Measurements from ENCODE around the gene PI4KB.

Gene PI4KB

GRCh38 chr1:151346082-151346768 lies 19.0 kb upstream of the PI4KB start:
- no peak for DNase-seq (ENCODE audit: low read depth in 2 of 2)

- DNase-seq (ENCODE audit: low read depth in 2 of 2) = no peak
These were observed 17.1 kb upstream of the PI4KB start for GRCh38 chr1:151344291-151344690.

DNA sequence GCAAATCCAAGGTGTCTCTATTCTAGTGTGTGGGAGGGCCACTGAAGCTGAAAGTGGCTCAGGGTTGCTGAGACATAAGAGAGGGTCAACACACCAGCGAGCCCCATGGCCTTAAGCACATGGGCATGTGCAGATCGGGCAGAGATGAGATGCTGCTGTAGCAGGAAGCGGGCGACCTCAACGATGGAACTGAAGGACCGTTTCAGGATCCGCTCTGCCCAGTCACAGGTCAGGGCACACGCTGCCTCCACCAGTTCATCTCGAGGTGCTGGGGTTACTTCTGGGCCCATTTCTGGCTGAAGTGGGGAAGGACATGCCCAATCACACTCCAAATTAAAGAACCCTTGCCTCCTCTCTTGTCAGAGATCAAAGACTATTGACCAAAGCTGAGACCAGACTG lies 16.4 kb upstream of the PI4KB start:
- DNase-seq (ENCODE audit: low read depth in 2 of 2) = no peak

DNA sequence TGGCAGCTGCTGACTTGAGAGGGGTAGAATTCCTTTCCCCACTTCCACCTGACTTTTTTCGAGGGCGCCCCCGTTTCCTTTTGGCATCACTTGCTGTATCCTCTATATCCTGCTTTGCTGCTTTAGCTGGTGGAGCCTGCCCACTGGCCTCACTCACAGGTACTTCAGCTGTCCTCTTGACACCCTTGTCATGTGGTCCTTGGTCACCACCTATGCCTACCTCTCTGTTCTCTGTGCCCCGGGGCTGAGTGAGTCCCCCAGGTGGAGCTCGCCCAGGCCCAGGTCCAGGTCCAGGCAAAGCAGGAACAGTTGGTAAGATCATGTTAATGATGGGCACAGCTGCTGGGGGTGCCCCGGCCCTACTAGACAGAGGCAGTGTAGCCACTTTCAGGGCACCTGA lies 15.4 kb upstream of the PI4KB start:
- DNase-seq (ENCODE audit: low read depth in 2 of 2) = no peak

DNA sequence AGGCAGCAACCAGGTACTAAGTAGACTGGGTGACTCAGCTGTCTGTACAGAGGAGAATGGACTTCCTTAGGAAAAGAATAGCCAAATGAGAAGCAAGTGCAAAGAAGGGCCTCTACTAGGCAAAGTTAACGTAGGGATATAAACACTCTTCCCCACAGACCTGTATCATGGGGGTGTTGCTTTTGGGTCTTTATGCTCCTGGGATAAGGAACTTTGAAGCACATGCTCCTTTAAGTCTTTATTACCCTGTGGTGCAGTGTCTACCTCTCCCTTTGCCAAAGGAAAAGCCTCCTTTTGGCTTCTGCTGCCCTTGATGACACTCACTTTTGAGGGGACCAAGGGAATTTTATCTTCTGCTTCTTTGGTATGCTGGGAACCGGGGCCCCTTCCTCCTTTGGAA lies 14.8 kb upstream of the PI4KB start:
- DNase-seq (ENCODE audit: low read depth in 2 of 2) = no peak

GRCh38 chr1:151340870-151341754 lies 13.9 kb upstream of the PI4KB start:
- peak; percentile 12 to 17 for DNase-seq (ENCODE audit: low read depth in 2 of 2)

DNA sequence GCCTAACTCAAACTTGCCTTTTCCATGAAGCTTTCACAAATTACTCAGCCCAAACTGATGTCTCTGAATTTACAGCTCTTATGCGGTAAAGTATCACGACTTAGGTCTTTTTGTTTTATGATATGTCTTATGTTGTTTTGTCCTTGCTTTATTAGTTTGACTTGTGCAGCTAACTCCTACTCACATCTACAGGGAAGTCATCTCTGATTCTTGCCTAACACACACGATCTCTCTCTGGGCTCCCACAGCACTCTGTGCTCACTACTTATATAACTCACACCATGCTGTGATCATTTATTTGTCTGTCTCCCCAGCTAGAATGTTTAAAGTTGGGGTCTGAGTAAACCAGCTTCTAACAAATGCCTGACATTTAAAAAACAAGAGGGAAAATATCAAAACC lies 9.3 kb upstream of the PI4KB start:
- no peak for DNase-seq (ENCODE audit: low read depth in 2 of 2)

- DNase-seq (ENCODE audit: low read depth in 2 of 2) = no peak
These were observed 7.6 kb upstream of the PI4KB start for GRCh38 chr1:151334822-151335221.

- no peak for DNase-seq (ENCODE audit: low read depth in 2 of 2)
These were observed 873 bp upstream of the PI4KB start for GRCh38 chr1:151327903-151328674.

- peak in 1 of 2 donors; percentile 49 for DNase-seq (ENCODE audit: low read depth in 2 of 2)
These were observed 495 bp downstream of the PI4KB start for GRCh38 chr1:151326619-151327222.

GRCh38 chr1:151325646-151326429 lies 1.4 kb downstream of the PI4KB start:
- DNase-seq (ENCODE audit: low read depth in 2 of 2) = no peak

GRCh38 chr1:151325231-151325630 lies 2.0 kb downstream of the PI4KB start:
- DNase-seq (ENCODE audit: low read depth in 2 of 2) = no peak

GRCh38 chr1:151324390-151324930 lies 2.8 kb downstream of the PI4KB start:
- DNase-seq (ENCODE audit: low read depth in 2 of 2) = no peak

DNA sequence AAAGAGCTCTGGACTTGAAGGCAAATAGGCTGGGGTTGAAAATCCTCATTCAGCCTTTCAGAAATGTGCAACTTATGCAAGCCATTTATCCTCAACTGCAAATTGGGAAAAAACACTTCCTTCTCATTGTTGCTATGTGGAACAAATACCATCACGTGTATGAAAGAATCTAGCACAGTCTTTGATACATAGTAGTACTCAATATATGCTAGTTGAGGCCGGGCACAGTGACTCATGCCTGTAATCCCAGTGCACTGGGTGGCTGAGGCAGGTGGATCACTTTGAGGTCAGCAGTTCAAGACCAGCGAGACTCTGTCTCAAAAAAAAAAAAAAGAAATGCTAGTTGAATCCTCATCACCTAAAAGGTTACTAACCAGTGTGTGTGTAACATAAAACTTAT lies 8.2 kb downstream of the PI4KB start:
- DNase-seq (ENCODE audit: low read depth in 2 of 2) = no peak

- no peak for DNase-seq (ENCODE audit: low read depth in 2 of 2)
These were observed 11.5 kb downstream of the PI4KB start for GRCh38 chr1:151315565-151316235.

DNA sequence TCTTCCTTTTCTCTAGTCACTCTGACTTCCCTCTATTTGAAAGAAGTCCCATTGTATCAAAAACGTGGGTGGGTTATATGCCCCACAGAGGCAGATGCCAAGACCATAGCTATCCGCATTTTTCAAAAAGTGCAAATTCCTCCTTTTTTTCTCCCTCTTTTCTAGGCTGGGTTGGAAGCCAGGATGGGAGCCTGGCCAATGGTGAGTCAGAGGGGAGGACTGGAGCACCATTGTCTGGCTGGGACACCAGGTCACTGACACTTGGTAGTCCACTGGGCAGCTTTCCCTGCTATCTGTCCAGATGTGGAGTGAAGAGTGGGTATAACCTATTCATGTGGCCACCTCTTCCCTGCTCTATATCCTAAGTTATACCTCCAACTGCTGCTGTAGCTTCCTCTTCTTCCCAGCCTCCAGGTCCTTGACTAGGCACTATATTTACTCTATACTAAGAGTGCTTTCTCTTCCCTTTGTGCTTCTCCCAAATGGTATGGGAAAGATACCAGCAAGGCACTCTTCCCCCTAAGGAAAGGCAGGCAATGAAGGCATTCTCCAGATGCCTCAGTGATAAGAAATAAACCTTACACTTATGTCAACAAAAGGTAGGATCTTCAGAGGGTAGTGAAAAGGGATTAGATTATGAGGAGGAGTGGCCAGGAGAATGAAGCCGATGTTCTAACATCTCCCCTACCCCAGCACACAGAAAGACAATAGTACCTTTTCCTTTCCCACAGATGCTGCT lies 12.9 kb downstream of the PI4KB start:
- no peak for DNase-seq (ENCODE audit: low read depth in 2 of 2)

DNA sequence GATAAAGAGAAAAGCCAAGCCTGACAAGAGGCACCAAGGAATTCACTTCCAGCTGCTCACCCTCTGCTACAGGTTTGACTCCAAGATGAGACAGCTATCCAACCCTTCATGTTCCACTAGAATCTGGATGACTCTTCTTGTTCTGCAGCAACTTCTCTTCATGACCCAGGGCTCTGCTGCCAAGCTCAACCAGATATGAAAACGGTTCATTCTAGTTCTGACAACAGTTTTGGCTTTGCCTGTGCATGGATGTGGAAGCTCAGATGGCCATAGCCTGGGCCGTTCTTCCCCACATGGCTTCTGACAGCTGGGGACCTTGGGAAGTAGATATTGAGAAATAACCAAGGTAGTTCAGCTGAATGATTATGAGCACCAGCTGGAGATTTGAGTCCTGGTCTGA lies 13.7 kb downstream of the PI4KB start:
- DNase-seq (ENCODE audit: low read depth in 2 of 2) = no peak

- no peak for DNase-seq (ENCODE audit: low read depth in 2 of 2)
These were observed 14.4 kb downstream of the PI4KB start for GRCh38 chr1:151312826-151313225.

- no peak for DNase-seq (ENCODE audit: low read depth in 2 of 2)
These were observed 14.8 kb downstream of the PI4KB start for GRCh38 chr1:151312411-151312810.

Data from stimulated activated CD8-positive, alpha-beta memory T cell treated with anti-CD3 and anti-CD28 coated beads, Interleukin-15, amount 100 ng/mL, for 4 hours (primary cell).